Measurements from ENCODE around the gene BUB3.

DNA sequence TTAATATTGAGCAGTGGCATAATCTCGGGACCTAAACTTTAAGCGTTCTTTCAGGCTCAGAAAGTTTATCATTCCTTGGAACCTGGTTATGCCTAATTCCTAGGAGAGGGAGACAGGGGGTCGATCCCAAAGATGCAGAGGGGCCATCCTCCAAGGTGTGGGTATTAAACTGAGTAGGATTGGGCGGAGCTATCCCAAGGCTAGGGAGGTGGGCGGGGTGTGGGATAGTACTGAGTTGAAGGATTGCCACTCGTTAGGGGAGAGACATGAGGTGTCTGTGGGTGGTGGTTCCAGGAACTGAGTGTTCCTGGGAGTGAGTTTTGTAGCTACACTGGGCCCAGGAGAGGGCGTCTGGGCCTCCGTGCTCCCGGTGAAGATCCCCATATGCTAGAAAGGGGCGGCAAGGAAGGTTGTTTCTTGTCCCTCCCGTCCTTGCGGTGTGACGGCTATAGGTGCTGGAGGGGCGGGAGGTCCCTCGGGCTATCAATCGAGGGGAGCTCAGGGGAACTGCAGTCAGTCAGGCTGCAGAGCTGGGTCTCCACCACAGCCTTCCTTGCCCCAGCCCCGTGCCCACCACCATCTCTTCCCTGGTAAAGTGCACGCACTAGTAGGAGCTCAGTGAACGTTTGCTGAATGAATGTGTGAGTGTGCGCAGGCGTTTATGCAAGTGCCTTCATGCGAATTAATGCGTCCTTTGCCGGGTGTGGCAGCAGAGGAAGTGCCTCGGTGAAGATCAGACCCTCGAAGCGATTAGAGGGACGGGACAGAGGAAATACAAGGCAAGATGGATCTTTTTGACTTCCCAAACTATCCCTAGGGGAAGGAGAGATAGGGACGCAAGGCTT lies 9.3 kb upstream of the BUB3 start:
- TF ChIP-seq SUZ12 (IDR thresholded peaks at IDR 0.05; ENCODE audit: extremely low read depth, insufficient read depth, insufficient read length) (no peak), YY1 (IDR thresholded peaks at IDR 0.05; ENCODE audit: insufficient read depth, insufficient read length) (no peak), ZNF274 (IDR thresholded peaks at IDR 0.05; ENCODE audit: low read depth, low read length) (no peak)
